DOHH2 (cell line): Measurements from ENCODE around the gene PLCB4.

Experiments used
- H3F3A ChIP-seq: fragments of 200-600 bp; sonication (generic), shearing (Covaris generic); 2 replicates; pipeline ENCODE4 v1.6.0; 2016; ENCODE audit warnings: antibody characterized with exemption, mild to moderate bottlenecking; ENCODE audit not compliant: control insufficient read depth, insufficient read depth
- H3K27ac ChIP-seq: fragments of 200-600 bp; sonication (generic); 2 replicates; pipeline ENCODE4 v1.5.1; 2014; ENCODE audit warnings: low read depth, mild to moderate bottlenecking, low read length, moderate library complexity
- H3K27me3 ChIP-seq: fragments of 200-600 bp; sonication (generic); 2 replicates; pipeline ENCODE4 v1.6.1; 2014; ENCODE audit warnings: mild to moderate bottlenecking, low read length, mixed read lengths; ENCODE audit not compliant: control insufficient read depth
- H3K36me3 ChIP-seq: fragments of 200-600 bp; sonication (generic); 2 replicates; pipeline ENCODE4 v1.6.1; 2014; ENCODE audit warnings: mild to moderate bottlenecking, low read length, moderate library complexity, mixed read lengths; ENCODE audit not compliant: control insufficient read depth
- H3K4me1 ChIP-seq: fragments of 200-600 bp; sonication (generic); 2 replicates; pipeline ENCODE4 v1.6.1; 2014; ENCODE audit warnings: mild to moderate bottlenecking, low read length, mixed read lengths; ENCODE audit not compliant: control insufficient read depth
- H3K4me2 ChIP-seq: fragments of 200-600 bp; sonication (generic); 2 replicates; pipeline ENCODE4 v1.6.0; 2014; ENCODE audit warnings: mild to moderate bottlenecking, low read length, moderate library complexity
- H3K4me3 ChIP-seq: fragments of 200-600 bp; sonication (generic); 2 replicates; pipeline ENCODE4 v1.5.1; 2014; ENCODE audit warnings: mild to moderate bottlenecking, low read length, mixed read lengths
- H3K79me2 ChIP-seq: fragments of 200-600 bp; sonication (generic); 2 replicates; pipeline ENCODE4 v1.6.1; 2014; ENCODE audit warnings: mild to moderate bottlenecking, low read length, mixed read lengths; ENCODE audit not compliant: control insufficient read depth
- H3K9me2 ChIP-seq: fragments of 200-600 bp; sonication (generic); replicated peaks from 2 replicates; pipeline ENCODE4 v1.6.1; 2014; ENCODE audit warnings: mild to moderate bottlenecking, low read length, mixed read lengths; ENCODE audit not compliant: control insufficient read depth
- H3K9me3 ChIP-seq: fragments of 200-600 bp; sonication (generic); 2 replicates; pipeline ENCODE4 v1.6.1; 2014; ENCODE audit warnings: antibody characterized with exemption, low read length, mixed read lengths; ENCODE audit not compliant: control insufficient read depth, insufficient read depth
- H4K20me1 ChIP-seq: fragments of 200-600 bp; sonication (generic); 2 replicates; pipeline ENCODE4 v1.6.0; 2014; ENCODE audit warnings: low read depth, mild to moderate bottlenecking, antibody characterized with exemption, low read length, moderate library complexity; ENCODE audit not compliant: control insufficient read depth, insufficient read depth
- CTCF ChIP-seq: fragments of 200-600 bp; sonication (generic); IDR thresholded peaks from one replicate; pipeline ENCODE4 v1.5.1; 2014; ENCODE audit warnings: antibody characterized with exemption, mild to moderate bottlenecking, low read depth, low read length; ENCODE audit not compliant: poor library complexity, severe bottlenecking
- EZH2phosphoT487 ChIP-seq: fragments of 200-600 bp; sonication (generic); IDR thresholded peaks from 2 replicates; pipeline ENCODE4 v1.6.1; 2017; ENCODE audit warnings: borderline replicate concordance, mild to moderate bottlenecking, antibody characterized with exemption, low read length, moderate library complexity, mixed read lengths

PLCB4 gene

GRCh38 chr20:9338101-9338500 is 269.2 kb downstream of the PLCB4 start:
- H3K9me2 ChIP-seq, result no peaks in the 10 kb centered on the region

GRCh38 chr20:9339708-9340107 is 270.8 kb downstream of the PLCB4 start:
- Histone ChIP-seq H3K79me2 (no peaks in the 10 kb centered on the region), H3K9me3 (no peaks in the 10 kb centered on the region), H3F3A (no peaks in the 10 kb centered on the region), H3K27me3 (no peaks in the 10 kb centered on the region), H3K4me2 (no peak overlapping the region), H4K20me1 (no peaks in the 10 kb centered on the region), H3K9me2 (no peaks in the 10 kb centered on the region), H3K4me3 (no peak overlapping the region), H3K36me3 (no peaks in the 10 kb centered on the region), H3K4me1 (no peaks in the 10 kb centered on the region), H3K27ac (no peak overlapping the region)
- TF ChIP-seq EZH2phosphoT487 (no peak), CTCF (no peak)

More at GRCh38 chr20:9338101-9338500, 269.2 kb downstream of the PLCB4 start:
- H3F3A ChIP-seq, result no peaks in the 10 kb centered on the region
- H3K4me2 ChIP-seq, result no peak overlapping the region
- H4K20me1 ChIP-seq, result no peaks in the 10 kb centered on the region
- H3K79me2 ChIP-seq, result no peaks in the 10 kb centered on the region
- no peaks in the 10 kb centered on the region for H3K4me1 ChIP-seq
- TF ChIP-seq EZH2phosphoT487, result no peak
- no peak for TF ChIP-seq CTCF
- no peak overlapping the region for H3K4me3 ChIP-seq
- no peaks in the 10 kb centered on the region for H3K36me3 ChIP-seq
- no peaks in the 10 kb centered on the region for H3K9me3 ChIP-seq
- H3K27me3 ChIP-seq, result no peaks in the 10 kb centered on the region
- H3K27ac ChIP-seq, result no peak overlapping the region

GRCh38 chr20:9342651-9343050 is 273.8 kb downstream of the PLCB4 start:
- TF ChIP-seq CTCF (no peak), EZH2phosphoT487 (no peak)
- H4K20me1 ChIP-seq, result no peaks in the 10 kb centered on the region
- H3K79me2 ChIP-seq, result no peaks in the 10 kb centered on the region
- no peaks in the 10 kb centered on the region for H3K9me2 ChIP-seq
- H3K4me3 ChIP-seq, result no peak overlapping the region
- H3K4me2 ChIP-seq, result no peak overlapping the region
- H3K27me3 ChIP-seq, result no peaks in the 10 kb centered on the region
- H3K9me3 ChIP-seq, result no peaks in the 10 kb centered on the region
- no peak overlapping the region for H3K27ac ChIP-seq
- H3K4me1 ChIP-seq, result no peaks in the 10 kb centered on the region
- H3F3A ChIP-seq, result no peaks in the 10 kb centered on the region
- no peaks in the 10 kb centered on the region for H3K36me3 ChIP-seq
